SJCRH30 (cell line): ENCODE results near the gene BOD1L2. TPM values are rescaled to one million over a fixed set of nuclear protein-coding genes. Genes with fewer than 3 reads are reported as not detected.

ENCODE experiments used
- DNase-seq, 2 experiments: peaks; one replicate each; pipeline ENCODE4 v3.0.0-alpha.2; 2015 to 2020
- H3K27ac ChIP-seq: fragments of 250-450 bp; sonication (Bioruptor Pico); 2 replicates; pipeline ENCODE4 v1.5.1; 2020; ENCODE audit warnings: mild to moderate bottlenecking, moderate library complexity
- H3K27me3 ChIP-seq: fragments of 250-450 bp; sonication (Bioruptor Pico); 2 replicates; pipeline ENCODE4 v1.5.1; 2020; ENCODE audit warnings: mild to moderate bottlenecking, moderate library complexity
- H3K36me3 ChIP-seq: fragments of 250-450 bp; sonication (Bioruptor Pico); 2 replicates; pipeline ENCODE4 v1.5.1; 2020; ENCODE audit warnings: mild to moderate bottlenecking, moderate library complexity
- H3K4me1 ChIP-seq: fragments of 250-450 bp; sonication (Bioruptor Pico); 2 replicates; pipeline ENCODE4 v1.5.1; 2020; ENCODE audit warnings: mild to moderate bottlenecking, moderate library complexity
- H3K4me3 ChIP-seq: fragments of 250-450 bp; sonication (Bioruptor Pico); 2 replicates; pipeline ENCODE4 v1.5.1; 2020; ENCODE audit warnings: mild to moderate bottlenecking, moderate library complexity
- H3K9me3 ChIP-seq: fragments of 250-450 bp; sonication (Bioruptor Pico); replicated peaks from 2 replicates; pipeline ENCODE4 v1.5.1; 2020; ENCODE audit warnings: mild to moderate bottlenecking, moderate library complexity
- total RNA-seq: library from RNA; depleted of rRNA; stranded (reverse); fragments of >200 nt; shearing (Covaris generic); gene quantifications from 2 replicates; pipeline ENCODE4 v1.2.3, GENCODE V29; 2014; rRNA removed

Gene BOD1L2
- total RNA-seq, 1 experiment from 2014 or later, result not detected

- H3K9me3 ChIP-seq, result no peaks in the 10 kb centered on the region
Measured at GRCh38 chr18:57190026-57190425, 43.1 kb downstream of the BOD1L2 start.

DNA sequence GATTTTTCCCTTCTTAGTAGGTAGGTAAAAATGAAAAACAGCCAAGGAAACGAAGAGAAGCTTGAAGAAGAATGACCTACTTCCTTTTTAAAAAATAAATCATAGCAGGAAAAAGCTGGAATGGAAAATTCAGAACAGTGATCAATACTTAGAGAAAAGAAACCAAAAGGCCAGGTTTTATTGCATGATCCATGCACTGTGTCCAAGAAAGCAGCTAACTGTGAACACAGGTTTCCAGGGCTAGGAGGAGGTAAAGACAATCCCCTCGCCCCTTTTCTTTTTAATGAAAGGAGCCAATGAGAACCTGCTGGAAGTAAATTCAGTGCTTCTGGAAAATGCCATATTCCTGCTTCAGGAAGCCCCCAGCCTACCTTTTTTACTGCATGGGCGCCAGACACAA is 47.2 kb downstream of the BOD1L2 start:
- Histone ChIP-seq H3K9me3 (no peaks in the 10 kb centered on the region), H3K4me1 (no peaks in the 10 kb centered on the region), H3K27ac (no peak overlapping the region), H3K4me3 (no peak overlapping the region), H3K36me3 (no peaks in the 10 kb centered on the region), H3K27me3 (no peaks in the 10 kb centered on the region)
- DNase-seq, result no peak

More at GRCh38 chr18:57190026-57190425, 43.1 kb downstream of the BOD1L2 start:
- Histone ChIP-seq H3K4me3 (no peak overlapping the region), H3K27ac (no peak overlapping the region), H3K36me3 (no peaks in the 10 kb centered on the region), H3K4me1 (no peaks in the 10 kb centered on the region), H3K27me3 (no peaks in the 10 kb centered on the region)
- no peak for DNase-seq

- Histone ChIP-seq H3K4me1 (no peaks in the 10 kb centered on the region), H3K9me3 (no peaks in the 10 kb centered on the region), H3K27me3 (no peaks in the 10 kb centered on the region), H3K4me3 (no peak overlapping the region), H3K36me3 (no peaks in the 10 kb centered on the region), H3K27ac (no peak overlapping the region)
- no peak for DNase-seq
Measured at GRCh38 chr18:57194622-57195021, 47.7 kb downstream of the BOD1L2 start.

DNA sequence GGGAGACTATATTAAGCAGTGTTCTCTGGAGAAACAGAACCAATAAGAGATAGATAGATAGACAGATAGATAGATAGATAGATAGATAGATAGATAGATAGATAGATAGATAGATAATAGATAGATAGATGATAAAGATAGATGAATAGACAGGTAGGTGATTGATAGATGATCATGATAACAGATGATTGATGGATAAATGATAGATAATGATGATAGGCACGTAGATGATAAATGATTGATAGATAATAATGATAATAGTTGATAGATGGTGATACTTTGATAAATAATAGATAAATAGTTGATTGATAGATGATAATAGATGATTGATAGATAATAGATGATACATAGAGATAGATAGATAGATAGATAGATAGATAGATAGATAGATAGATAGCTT is 48.5 kb downstream of the BOD1L2 start:
- Histone ChIP-seq H3K4me1 (no peaks in the 10 kb centered on the region), H3K36me3 (no peaks in the 10 kb centered on the region), H3K9me3 (no peaks in the 10 kb centered on the region), H3K4me3 (no peak overlapping the region), H3K27me3 (no peaks in the 10 kb centered on the region), H3K27ac (no peak overlapping the region)
- no peak for DNase-seq

DNA sequence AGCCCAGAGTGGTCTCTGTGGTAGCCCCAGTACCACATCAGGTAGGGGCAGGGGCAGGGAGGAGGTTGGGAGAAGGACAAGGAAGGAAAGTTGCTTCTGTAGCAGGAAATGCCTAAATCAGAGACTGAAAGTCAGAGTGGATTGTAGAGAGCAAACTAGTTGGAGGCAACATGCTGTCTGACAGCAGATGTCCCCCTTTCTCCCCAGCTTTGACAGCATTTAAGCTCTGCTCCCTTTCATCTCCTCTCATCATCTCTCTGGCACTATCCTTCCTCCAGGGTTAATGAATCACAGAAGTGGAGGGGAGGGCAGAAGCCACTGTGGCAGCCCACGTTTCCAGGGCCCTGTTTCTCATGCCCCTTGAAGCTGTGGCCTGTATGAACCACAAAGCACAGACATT is 50.4 kb downstream of the BOD1L2 start:
- no peaks in the 10 kb centered on the region for H3K9me3 ChIP-seq
- H3K4me3 ChIP-seq, result no peak overlapping the region
- DNase-seq, result no peak
- no peaks in the 10 kb centered on the region for H3K36me3 ChIP-seq
- H3K27me3 ChIP-seq, result no peaks in the 10 kb centered on the region
- no peak overlapping the region for H3K27ac ChIP-seq
- no peaks in the 10 kb centered on the region for H3K4me1 ChIP-seq

DNA sequence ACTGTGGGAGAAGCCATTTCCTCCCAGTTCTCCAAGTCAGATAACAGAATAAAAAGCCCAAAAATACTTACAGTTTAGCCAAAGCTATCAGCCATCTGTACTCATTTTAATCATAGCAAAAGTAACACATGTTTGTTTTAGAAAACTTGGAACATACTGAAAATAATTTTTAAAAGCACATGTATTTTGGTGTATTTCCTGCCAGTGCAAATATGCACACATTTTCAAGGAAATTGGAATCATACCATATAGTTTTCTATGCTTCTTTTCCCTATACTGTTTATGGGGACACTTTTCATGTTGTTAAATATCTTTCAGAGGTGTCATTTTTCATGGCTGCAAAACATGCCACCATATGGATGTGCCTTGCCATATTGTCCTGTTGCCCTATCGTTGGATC is 51.2 kb downstream of the BOD1L2 start:
- DNase-seq, result no peak
- H3K9me3 ChIP-seq, result no peaks in the 10 kb centered on the region
- no peak overlapping the region for H3K4me3 ChIP-seq
- no peaks in the 10 kb centered on the region for H3K36me3 ChIP-seq
- no peaks in the 10 kb centered on the region for H3K4me1 ChIP-seq
- no peak overlapping the region for H3K27ac ChIP-seq
- H3K27me3 ChIP-seq, result no peaks in the 10 kb centered on the region

Other genes with a start within 250 kb of the BOD1L2 start
- under 0.01 TPM in 1 of 2 replicates, not detected in the other for gene ST8SIA3, start 205.5 kb downstream of the BOD1L2 start, total RNA-seq